ENCODE measurements around the gene LZTS3.

GRCh38 chr20:3115190-3116107 lies 57.9 kb downstream of the LZTS3 start:
- TF ChIP-seq EZH2 (IDR thresholded peaks at IDR 0.05; ENCODE audit: low read depth, low read length, severe bottlenecking): no peak
- TF ChIP-seq POLR2A (IDR thresholded peaks at IDR 0.05; ENCODE audit: control extremely low read depth in 1 of 2, low read depth in 2 of 2, low read length in 2 of 2): no peak
- no peak for TF ChIP-seq POLR2AphosphoS5 (IDR thresholded peaks at IDR 0.05; ENCODE audit: low read depth, low read length)
- peak; percentile 54 to 90 (median 64) for TF ChIP-seq CTCF (IDR thresholded peaks at IDR 0.05; ENCODE audit: control extremely low read depth in 1 of 3, insufficient read depth in 1 of 3, low read depth in 1 of 3, low read length in 3 of 3)
- no peak for TF ChIP-seq BCL11A (IDR thresholded peaks at IDR 0.05; ENCODE audit: low read depth in 2 of 2, low read length in 2 of 2)
- TF ChIP-seq TCF12 (IDR thresholded peaks at IDR 0.05; ENCODE audit: low read depth, low read length): no peak
- TF ChIP-seq EP300 (IDR thresholded peaks at IDR 0.05; ENCODE audit: borderline replicate concordance in 1 of 2, low read depth in 2 of 2, low read length in 2 of 2): no peak
- TF ChIP-seq ZNF274 (IDR thresholded peaks at IDR 0.05; ENCODE audit: borderline replicate concordance, extremely low read depth, low read length): no peak
- TF ChIP-seq, protein P1, sequence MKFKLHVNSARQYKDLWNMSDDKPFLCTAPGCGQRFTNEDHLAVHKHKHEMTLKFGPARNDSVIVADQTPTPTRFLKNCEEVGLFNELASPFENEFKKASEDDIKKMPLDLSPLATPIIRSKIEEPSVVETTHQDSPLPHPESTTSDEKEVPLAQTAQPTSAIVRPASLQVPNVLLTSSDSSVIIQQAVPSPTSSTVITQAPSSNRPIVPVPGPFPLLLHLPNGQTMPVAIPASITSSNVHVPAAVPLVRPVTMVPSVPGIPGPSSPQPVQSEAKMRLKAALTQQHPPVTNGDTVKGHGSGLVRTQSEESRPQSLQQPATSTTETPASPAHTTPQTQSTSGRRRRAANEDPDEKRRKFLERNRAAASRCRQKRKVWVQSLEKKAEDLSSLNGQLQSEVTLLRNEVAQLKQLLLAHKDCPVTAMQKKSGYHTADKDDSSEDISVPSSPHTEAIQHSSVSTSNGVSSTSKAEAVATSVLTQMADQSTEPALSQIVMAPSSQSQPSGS (IDR thresholded peaks at IDR 0.05; ENCODE audit: low read length): no peak
- no peak for TF ChIP-seq SP4 (IDR thresholded peaks at IDR 0.05; ENCODE audit: low read length)
- TF ChIP-seq NANOG (IDR thresholded peaks at IDR 0.05; ENCODE audit: insufficient read depth, low read depth, low read length, poor library complexity, severe bottlenecking): no peak

All from H1 (cell line).